ENCODE results near the gene RHBDL1.

GRCh38 chr16:695355-696089 lies 20.1 kb downstream of the RHBDL1 start:
- TF ChIP-seq CTCF (IDR thresholded peaks at IDR 0.05; ENCODE audit: borderline replicate concordance, extremely low read depth, low read length, poor library complexity, severe bottlenecking) (no peak), EZH2 (IDR thresholded peaks at IDR 0.05; ENCODE audit: borderline replicate concordance, low read depth, low read length, severe bottlenecking) (no peak)
